HG02610 (cell line): ENCODE data around the gene IQSEC3.

Experiments
- ATAC-seq: cut with Tn5 transposase; IDR thresholded peaks from one replicate; pipeline ENCODE4 v1.9.1; 2021; ENCODE audit warnings: mild to moderate bottlenecking, moderate library complexity; ENCODE audit not compliant: unreplicated experiment

The IQSEC3 gene

DNA sequence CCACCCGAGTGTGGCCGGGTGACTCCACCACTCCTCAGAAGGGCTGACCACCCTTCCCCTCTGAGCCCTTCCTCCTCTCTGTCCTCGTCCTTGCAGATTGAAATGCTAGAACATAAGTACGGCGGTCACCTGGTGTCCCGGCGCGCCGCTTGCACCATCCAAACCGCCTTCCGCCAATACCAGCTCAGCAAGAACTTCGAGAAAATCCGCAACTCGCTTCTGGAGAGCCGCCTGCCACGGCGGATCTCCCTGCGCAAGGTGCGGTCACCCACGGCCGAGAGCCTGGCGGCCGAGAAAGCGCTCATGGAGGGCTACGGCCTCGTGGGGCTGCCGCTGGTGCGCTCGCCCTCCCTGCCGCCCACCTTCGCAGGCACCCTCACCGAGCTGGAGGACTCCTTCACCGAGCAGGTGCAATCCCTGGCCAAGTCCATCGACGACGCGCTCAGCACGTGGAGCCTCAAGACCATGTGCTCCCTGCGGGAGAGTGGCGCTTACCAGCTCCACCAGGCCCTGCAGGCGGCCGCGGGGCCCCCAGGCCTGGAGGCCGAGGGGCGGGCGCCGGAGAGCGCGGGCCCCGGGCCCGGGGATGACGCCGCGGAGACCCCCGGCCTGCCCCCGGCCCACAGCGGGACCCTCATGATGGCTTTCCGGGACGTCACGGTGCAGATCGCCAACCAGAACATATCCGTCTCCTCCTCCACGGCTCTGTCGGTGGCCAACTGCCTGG, 71.8 kb downstream of the IQSEC3 start:
- ATAC-seq = no peak

DNA sequence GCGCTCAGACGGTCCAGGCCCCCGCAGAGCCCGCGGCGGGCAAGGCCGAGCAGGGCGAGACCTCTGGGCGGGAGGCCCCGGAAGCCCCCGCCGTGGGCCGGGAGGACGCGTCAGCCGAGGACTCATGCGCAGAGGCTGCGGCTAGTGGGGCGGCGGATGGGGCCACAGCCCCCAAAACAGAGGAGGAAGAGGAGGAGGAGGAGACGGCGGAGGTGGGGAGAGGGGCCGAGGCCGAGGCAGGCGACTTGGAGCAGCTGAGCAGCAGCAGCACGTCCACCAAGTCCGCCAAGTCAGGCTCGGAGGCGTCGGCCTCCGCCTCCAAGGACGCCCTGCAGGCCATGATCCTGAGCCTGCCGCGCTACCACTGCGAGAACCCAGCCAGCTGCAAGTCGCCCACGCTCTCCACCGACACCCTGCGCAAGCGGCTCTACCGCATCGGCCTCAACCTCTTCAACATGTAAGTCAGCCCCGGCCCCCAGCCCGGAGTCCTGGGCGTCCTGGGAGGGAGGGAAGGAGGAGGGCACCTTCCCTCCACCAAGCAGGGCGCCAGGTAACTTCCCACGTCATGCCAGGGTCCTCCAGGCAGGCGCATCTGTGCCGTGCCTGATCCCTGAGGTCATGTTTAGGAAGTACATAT, 72.4 kb downstream of the IQSEC3 start:
- no peak for ATAC-seq

DNA sequence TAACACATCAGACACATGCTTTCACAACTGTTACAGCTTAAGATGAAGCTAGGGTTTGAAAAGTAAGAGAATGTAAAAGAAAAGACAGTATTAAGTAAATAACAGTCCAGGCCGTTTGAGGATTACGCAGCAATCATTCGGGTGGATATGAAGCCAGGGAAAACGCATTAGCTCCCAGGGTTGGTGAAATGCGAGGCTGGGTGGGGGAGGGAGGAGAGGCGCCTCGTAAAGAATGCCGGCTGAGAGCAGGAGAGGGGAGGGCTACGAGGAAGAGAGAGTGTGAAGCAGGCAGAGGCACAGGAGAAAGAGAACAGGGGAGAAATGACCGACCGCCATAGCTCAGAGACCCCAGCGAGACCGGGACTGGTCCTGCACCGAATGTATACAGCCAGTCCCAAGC, 73.0 kb downstream of the IQSEC3 start:
- no peak for ATAC-seq

DNA sequence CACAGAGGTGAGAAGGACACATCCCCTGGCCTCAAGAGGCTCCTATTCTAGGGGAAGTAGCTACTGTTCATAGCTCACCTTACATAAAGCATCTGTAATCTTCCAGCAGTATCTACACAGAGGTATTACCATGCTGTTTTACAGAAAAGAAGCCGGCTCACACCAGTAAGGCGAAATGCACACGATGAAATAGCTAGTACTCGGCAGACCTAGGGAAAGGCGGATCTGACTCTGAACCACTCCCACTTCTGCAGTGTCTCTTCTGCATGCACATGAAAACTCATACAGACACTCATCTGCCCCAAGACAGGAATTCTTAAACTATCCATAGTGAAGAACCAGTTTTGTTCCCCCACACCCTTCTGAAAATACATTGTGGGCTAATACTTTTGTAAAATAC, 73.6 kb downstream of the IQSEC3 start:
- no peak for ATAC-seq

DNA sequence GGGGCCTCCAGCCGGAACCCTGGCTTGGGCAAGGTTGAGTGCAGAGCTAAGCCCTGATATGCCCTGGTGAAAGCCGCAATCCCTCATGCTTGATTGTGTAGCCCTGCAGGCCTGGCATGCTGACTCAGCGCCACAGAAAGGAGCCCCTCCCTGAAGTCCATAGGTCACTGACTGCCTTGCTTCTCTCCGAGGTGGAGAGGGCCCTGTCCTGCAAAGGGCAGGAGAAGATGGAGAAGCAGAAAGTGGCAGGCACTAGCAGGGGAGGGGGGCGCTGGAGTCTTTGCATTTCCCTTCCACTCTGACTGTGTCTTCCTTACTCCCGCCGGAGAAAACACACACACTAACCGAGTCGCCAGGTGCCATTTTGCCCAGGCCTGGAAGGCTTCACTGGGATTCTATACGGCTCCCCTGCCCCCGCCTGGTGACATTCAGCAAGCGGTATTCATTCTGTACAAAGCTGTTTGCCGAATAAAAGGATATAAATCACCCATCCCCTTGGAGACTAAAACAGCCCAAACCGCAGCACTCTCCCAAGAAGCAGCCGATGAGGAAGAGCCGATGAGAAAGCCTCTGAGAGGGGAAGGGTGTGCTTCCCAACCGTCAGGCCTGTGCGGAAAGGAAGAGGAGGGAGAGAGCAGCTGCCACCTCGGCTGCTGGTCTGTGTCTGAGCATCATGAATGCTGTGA, 77.5 kb downstream of the IQSEC3 start:
- ATAC-seq = no peak

DNA sequence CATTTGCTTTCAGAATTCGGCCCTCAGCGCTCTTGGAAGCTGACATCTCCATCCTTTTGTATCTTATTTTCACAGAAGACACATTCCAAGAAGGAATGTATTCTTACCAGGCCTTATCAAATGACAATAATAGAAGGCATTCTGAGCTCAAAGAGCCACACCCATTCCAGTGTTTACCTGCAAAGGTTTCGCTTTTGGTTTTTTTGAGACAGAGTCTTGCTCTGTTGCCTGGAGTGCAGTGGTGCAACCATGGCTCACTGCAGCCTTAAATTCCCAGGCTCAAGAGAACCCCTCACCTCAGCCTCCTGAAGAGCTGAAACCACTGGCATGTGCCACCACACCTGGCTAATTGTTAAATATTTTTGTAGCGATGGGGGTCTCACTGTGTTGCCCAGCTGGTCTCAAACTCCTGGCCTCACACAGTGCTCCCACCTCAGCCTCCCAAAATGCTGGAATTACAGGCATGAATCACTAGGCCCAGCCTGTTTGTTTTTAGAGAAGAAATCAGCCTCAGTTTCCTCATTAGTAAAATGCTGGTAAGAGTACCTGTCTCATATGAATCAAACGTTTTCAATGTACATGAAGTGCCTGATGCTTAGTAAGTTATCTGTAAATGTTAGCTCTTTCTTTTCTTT, 78.2 kb downstream of the IQSEC3 start:
- no peak for ATAC-seq

DNA sequence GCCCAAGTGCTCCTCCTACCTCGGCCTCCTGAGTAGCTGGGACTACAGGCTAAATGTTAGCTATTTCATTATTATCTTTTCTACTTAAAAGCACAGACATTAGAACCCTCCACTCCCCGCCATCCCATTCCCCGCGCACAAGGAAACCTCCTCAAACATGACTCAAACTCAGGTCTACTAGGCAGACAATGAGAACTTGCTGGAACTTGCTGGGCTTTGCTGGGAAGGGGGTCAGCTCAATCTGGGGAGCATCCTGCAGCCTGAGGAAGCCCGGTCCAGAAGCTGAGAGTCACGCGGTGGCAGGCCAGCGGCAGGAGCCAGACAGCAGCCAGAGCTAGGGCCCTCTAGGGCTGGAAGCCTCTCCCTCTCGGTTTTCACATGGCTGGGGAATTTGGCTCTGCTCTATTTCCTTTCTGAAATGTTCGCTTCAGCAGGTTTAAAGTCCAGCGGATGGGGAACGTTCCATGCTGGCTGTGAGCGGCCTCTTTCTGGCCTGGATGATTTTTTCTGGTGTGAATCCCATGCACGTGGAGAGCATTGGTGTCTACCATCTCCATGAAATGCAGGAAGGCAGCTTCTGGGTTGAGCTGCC, 78.9 kb downstream of the IQSEC3 start:
- no peak for ATAC-seq

DNA sequence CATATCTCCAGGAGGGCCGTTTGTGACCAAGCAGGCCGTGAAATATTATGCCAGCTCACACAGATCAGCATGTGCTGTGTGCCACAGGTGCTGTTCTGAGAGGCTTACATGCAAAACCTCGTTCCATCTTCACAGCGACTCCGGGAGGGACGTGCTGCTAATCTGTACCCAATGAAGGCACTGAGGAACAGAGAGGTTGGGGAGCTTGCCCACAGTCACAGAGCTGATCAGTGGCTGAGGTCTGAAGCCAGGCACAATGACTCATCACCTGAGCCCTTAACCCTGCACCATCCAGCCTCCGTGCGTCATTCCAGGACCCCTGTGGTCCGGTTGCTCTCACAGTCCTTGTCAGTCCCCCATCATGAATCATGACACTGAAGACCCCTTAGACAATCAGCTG, 80.7 kb downstream of the IQSEC3 start:
- no peak for ATAC-seq

DNA sequence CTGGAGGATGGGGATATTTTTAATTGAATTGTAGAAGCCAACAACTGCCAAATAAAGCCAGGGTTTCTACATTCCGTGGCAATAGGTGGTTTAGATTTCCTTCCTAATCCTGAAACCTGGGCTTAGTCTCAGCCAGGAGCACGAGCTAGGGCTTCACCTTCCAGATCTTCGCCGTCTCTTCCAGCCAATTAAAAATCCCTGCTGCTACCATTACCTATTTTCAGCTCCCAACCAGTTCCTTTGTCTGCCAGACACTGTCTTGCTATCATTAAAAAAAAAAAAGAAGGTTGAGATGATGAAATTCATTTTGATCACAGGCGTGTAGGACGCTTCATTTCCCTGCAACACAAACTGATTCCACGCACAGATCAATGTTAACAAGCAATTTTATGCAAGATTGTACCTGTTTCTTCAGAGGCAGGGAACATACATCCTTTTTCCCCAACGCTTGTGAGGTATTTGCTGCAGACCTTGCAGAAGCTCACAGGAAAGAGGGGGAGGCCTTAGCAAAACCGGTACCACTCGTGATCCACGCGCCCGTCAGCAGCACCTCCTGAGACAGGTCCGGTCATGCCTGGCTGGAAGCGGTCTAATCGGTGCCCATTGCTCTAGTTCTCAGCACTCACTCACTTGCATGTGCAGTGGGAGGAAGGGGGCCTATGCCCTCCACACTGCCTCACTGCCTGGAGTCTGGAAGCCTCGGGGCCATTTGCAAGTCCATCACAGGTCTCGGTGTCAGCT, 82.3 kb downstream of the IQSEC3 start:
- ATAC-seq = no peak

DNA sequence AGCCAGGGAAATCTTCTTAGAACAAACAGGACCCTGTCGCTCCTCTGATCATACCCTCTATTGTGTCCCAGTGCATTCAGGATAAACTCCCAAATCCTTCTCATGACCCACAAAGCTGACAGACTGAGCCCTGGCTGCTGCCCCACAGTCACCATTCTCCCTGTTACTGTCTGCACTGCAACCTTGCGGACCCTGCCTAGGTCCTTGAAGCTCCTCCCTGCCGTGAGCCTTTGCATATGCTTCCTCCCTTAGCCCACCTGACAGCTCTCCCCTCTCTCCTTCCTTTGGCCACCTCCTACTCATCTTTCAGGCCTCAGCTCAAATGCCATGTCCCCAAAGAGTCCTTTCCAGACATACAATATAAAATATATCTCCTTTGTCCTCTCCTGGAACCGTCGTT, 85.0 kb downstream of the IQSEC3 start:
- ATAC-seq = no peak

DNA sequence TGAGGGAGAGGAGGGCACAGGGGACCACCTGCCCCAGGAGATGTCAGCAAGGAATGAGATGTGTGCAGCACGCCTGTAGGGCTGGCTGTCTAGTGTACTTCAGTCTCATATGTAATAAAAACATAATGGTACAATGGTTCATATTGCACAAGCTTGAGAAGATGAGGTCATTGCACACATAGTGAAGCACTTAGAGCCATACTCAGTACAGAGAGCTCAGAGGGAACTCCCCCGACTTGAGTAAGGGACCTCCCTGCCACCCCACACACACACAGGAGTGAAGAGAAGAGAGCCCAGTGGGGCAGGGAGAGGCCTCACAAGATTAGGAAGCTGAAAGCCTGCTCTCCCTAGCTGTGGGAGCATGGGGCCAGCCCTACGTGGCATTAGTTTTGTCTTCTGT, 85.9 kb downstream of the IQSEC3 start:
- no peak for ATAC-seq

DNA sequence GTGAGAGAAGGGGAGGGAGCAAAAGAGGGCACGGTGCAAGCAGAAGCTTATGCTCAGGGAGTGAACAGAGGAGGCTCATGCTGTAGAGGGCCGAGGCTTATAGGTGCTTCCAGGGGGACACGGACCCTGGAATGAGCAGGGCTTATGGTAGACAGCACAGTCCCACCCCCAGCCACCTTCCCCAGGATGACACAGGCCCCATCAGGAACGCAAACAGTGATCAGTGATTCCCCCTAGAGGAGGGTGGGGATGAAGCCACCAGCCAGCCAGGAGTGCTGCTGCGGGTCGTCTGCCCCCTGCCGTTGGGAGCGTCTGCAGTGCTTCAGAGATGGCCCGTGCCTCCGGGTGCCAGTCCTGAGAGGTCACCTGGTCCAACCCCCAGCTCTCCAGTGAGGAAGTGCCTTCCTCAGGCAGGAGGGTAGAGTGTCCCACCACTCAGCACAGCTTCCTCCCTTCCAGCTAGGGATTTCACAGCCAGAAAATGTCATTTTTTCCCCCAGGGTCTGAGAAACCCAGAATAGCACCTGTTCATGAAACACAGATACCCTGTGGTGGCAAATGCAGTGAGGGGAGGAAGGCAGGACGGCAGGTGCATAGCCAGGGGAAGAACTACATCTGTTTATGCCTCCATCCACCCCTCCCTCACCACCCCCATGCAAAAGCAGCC, 86.6 kb downstream of the IQSEC3 start:
- ATAC-seq = peak; percentile 55

DNA sequence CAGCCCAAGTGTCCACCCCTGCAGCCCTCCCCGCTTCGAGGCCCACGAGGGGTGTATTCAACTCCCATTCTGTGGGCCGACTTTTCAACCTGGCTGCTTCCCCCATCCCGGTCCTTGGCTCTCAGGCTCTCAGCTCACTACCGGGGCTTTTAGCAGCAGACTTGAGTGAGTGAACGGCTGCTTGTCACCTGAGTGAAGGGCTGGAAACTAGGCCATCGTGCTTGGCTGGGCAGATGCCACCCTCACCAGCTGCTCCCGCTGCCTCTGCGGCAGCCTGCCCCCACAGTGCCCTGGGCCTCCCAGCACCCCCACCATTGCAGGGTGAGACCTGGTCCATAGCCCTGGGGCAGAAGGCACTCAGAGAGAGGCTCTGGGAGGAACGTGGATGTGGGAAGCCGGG, 87.5 kb downstream of the IQSEC3 start:
- ATAC-seq = no peak

DNA sequence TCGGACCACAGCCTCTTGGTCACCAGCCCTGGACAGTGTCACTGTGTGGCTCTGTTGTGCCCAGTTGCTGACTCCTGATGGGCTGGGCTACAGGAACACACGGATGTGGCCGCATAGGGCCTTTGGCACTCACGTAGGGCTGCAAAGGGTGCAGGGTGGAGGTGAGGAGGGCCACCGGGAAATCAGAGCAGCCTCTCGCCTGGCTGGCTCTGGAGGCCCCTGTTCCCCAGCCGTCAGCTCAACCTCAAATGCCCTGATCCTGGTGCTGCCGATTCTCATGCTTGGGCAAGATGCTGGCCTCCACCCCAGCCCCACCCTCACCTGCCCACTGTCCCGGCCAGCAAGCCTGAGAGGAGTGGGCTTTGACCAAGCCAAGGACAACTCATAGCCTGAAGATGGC, 88.4 kb downstream of the IQSEC3 start:
- no peak for ATAC-seq

DNA sequence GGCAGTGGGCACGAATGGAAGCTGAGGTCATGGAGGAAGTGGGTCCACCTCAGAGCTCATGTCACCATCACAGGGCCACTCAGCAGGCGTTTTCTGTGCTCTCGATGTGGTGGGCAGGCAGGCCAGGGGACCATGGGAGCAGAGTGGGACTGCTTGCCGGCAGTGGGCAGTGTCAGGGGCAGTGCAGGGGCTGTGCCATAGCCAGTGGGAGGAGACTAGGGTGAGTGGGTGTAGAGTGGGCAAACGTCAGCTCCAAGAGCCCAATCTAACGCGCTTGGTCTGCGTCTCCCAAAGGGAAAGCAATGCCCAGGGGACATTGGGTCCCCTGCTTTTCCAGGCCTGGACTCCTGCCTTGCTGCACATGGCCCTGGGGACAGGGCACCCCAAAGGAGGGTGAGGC, 89.1 kb downstream of the IQSEC3 start:
- no peak for ATAC-seq

DNA sequence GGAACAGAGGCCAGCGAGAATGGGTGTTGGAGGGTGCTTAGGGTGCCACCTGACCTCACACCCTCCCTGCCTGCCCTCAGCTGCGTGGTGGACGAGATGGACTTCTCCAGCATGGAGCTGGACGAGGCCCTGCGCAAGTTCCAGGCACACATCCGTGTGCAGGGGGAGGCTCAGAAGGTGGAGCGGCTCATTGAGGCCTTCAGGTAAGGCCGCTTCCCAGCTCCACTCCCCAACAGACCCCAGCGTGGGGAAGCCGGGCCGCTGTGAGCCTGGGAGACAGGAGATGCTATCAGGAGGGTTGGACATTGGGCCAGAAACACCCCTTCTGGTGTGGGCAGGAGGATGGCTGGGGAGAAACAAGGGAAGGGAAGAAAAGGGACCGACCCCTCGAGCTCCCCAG, 90.4 kb downstream of the IQSEC3 start:
- ATAC-seq = no peak

DNA sequence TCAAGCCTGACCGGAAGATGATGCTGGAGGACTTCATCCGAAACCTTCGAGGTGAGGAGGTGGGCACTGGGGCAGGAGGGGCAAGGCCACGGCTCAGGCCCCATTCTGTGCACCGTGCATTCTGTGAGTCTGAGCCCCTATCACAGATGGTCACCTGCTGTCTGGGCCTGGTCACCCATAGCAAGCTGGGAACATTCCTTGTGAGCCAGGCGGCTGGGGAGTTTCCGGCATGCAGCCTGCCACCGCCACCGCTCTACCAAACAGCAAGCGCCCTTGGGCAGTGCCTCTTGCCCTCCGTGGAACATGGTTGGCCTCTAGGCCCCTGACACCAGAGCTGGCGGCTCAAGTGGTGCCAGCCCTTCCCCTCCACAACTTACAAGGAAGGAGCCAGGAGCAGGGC, 91.1 kb downstream of the IQSEC3 start:
- ATAC-seq = no peak

DNA sequence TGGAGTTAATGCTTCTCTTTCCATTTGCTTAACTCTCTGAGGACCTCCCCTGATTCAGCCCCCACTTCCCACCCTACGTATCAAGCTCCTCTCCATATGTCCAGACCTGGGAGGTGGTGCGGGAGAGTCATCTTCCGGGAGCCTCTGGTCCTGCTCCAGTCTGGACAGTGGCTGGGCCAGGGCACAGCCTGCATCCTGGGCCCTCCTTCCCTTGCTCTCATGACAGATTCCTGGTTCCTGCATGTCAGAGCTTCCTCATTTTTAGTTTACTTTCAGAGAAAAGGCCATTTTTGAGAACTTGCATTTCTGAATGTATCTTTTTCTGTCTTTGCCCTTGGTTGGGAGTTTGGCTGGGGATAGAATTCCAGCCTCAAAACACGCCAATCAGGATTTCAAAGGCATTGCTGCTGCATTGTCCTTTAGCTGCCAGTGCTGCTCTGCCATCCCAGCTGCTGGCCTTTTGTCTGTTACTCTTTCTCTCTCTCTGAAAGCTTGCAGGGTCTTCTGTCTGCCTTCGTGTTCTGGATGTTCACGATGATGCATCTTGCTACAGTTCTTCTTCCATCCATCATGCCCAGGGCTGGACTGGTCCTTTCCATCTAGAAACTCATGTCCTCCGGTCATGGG, 92.7 kb downstream of the IQSEC3 start:
- no peak for ATAC-seq

DNA sequence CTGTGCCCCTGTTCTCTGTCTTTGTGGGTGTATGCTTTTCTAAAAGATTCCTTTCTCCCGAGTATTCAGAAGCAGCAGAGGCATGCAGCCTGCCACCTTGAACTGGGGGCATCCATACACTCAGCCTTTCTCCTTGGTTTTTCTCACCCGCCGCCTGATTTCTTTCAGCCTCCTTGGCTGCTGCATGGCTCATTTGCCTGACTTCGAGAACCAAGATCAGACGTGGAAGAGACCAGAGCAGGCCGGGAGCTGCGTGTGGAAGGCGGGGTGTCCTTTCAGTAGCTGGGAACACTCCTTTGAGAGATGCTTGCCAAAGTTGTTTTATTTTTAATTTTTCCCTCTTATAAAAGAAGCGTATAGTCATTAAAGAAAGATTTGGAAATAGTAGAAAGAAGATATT, 94.3 kb downstream of the IQSEC3 start:
- no peak for ATAC-seq

DNA sequence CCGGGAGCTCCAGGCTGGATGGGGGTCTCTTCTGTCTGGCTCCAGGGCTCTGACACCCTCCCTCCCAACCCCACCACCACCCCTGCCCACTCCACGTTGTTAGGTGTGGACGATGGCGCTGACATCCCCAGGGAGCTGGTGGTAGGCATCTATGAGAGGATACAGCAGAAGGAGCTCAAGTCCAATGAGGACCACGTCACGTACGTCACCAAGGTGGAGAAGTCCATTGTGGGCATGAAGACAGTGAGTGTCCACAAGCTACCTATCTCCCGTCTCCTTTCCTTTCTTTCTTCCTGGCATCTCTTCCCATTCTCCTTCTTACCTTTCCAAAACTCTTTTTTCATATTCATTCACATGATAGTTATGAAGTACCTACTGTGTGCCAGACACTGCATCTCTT, 95.3 kb downstream of the IQSEC3 start:
- ATAC-seq = no peak
